Measurements from ENCODE around the gene TACR2. TPM values are rescaled to one million over a fixed set of nuclear protein-coding genes. Genes with fewer than 3 reads are reported as not detected.
A peak's percentile ranks its signal among the peaks of the same experiment; 100 is the strongest.

Gene TACR2
- total and polyA plus RNA-seq, 2 experiments from 2014 or later, result not detected

- Histone ChIP-seq H4K20me1 (replicated peaks; ENCODE audit: insufficient read depth) (no peaks in the 10 kb centered on the region), H3K27me3 (ENCODE audit: insufficient read depth) (peaks cover 4% of the 10 kb centered on the region; the same call in 1 of the 2 replicates), H2AFZ (no peak overlapping the region), H3F3A (replicated peaks; ENCODE audit: low read depth) (peaks cover 3% of the 10 kb centered on the region; the same call in 1 of the 2 replicates), H3K36me3 (ENCODE audit: insufficient read depth) (peaks cover 4% of the 10 kb centered on the region; the same call in 1 of the 2 replicates), H3K4me3 (no peak overlapping the region), H3K4me2 (peak overlapping the region; percentile 51), H3K27ac (ENCODE audit: low read depth) (peak overlapping the region; percentile 69; the same call in 1 of the 2 replicates), H3K79me2 (replicated peaks; ENCODE audit: insufficient read depth) (no peaks in the 10 kb centered on the region), H3K4me1 (ENCODE audit: insufficient read depth) (peaks cover 23% of the 10 kb centered on the region; the same call in 1 of the 2 replicates), H3K9me2 (ENCODE audit: insufficient read depth) (no peaks in the 10 kb centered on the region)
- peak; percentile 9; the same call in 2 of the 3 replicates for ATAC-seq
- Mint-ChIP-seq H3K27ac (peak overlapping the region; percentile 78; the same call in 1 of the 2 replicates), H3K4me1 (peaks cover 42% of the 10 kb centered on the region), H3K27me3 (ENCODE audit: insufficient read depth, low read depth, poor library complexity) (peaks cover 22% of the 10 kb centered on the region), H3K4me3 (no peak overlapping the region), H3K36me3 (ENCODE audit: low read depth) (peaks cover 27% of the 10 kb centered on the region), H3K9me3 (no peaks in the 10 kb centered on the region; the same call in 2 of the 3 replicates)
- DNase-seq (ENCODE audit: low spot score), result peak; percentile 47
- TF ChIP-seq NANOG (IDR thresholded peaks at IDR 0.05; ENCODE audit: borderline replicate concordance) (no peak), ZNF462 (CRISPR knock-in tag; IDR thresholded peaks at IDR 0.05) (no peak), CREB1 (CRISPR knock-in tag; IDR thresholded peaks at IDR 0.05; ENCODE audit: low read depth) (no peak), POLR2AphosphoS5 (IDR thresholded peaks at IDR 0.05; ENCODE audit: low read depth) (no peak)
Observed at GRCh38 chr10:69406302-69406811, 10.4 kb downstream of the TACR2 start.

GRCh38 chr10:69405221-69405620 is 11.5 kb downstream of the TACR2 start:
- H4K20me1 ChIP-seq (replicated peaks; ENCODE audit: insufficient read depth), result no peaks in the 10 kb centered on the region
- peaks cover 3% of the 10 kb centered on the region; the same call in 1 of the 2 replicates for H3F3A ChIP-seq (replicated peaks; ENCODE audit: low read depth)
- H3K4me3 Mint-ChIP-seq, result no peak overlapping the region; the same call in 2 of the 3 replicates
- no peak overlapping the region for H3K27ac Mint-ChIP-seq
- H3K27ac ChIP-seq (ENCODE audit: low read depth), result 0 out of 2 replicates have a peak overlapping the region, but pooled peaks have one; percentile 51
- no peak for DNase-seq (ENCODE audit: low spot score)
- no peaks in the 10 kb centered on the region for H3K9me2 ChIP-seq (ENCODE audit: insufficient read depth)
- H3K27me3 Mint-ChIP-seq (ENCODE audit: insufficient read depth, low read depth, poor library complexity), result peaks cover 22% of the 10 kb centered on the region
- no peaks in the 10 kb centered on the region; the same call in 2 of the 3 replicates for H3K9me3 Mint-ChIP-seq
- peaks cover 4% of the 10 kb centered on the region; the same call in 1 of the 2 replicates for H3K27me3 ChIP-seq (ENCODE audit: insufficient read depth)
- H3K36me3 Mint-ChIP-seq (ENCODE audit: low read depth), result peaks cover 37% of the 10 kb centered on the region
- H2AFZ ChIP-seq, result no peak overlapping the region
- H3K4me2 ChIP-seq, result no peak overlapping the region
- no peaks in the 10 kb centered on the region for H3K79me2 ChIP-seq (replicated peaks; ENCODE audit: insufficient read depth)
- peaks cover 10% of the 10 kb centered on the region for H3K36me3 ChIP-seq (ENCODE audit: insufficient read depth)
- peaks cover 23% of the 10 kb centered on the region; the same call in 1 of the 2 replicates for H3K4me1 ChIP-seq (ENCODE audit: insufficient read depth)
- ATAC-seq, result no peak
- H3K4me1 Mint-ChIP-seq, result peaks cover 42% of the 10 kb centered on the region
- no peak overlapping the region for H3K4me3 ChIP-seq
- no peak for TF ChIP-seq ZNF331 (CRISPR knock-in tag; IDR thresholded peaks at IDR 0.05; ENCODE audit: low read depth)
- TF ChIP-seq JUNB (IDR thresholded peaks at IDR 0.05; ENCODE audit: unreplicated experiment), result no peak
- TF ChIP-seq STAT1 (IDR thresholded peaks at IDR 0.05; ENCODE audit: unreplicated experiment), result no peak
- no peak for TF ChIP-seq EZH2 (IDR thresholded peaks at IDR 0.05; ENCODE audit: low read depth, unreplicated experiment)
- no peak for TF ChIP-seq ETS1 (IDR thresholded peaks at IDR 0.05)
- TF ChIP-seq CREB1 (CRISPR knock-in tag; IDR thresholded peaks at IDR 0.05; ENCODE audit: low read depth), result no peak
- no peak for TF ChIP-seq EZH2phosphoT487 (IDR thresholded peaks at IDR 0.05; ENCODE audit: unreplicated experiment)

Data from GM23338 (cell line).